K562 (cell line): ENCODE data around the gene RELA.

Source experiments
- ADNP ChIP-seq: fragments of 200-800 bp; sonication (Bioruptor generic); IDR thresholded peaks from 2 replicates; pipeline ENCODE4 v1.6.1; 2016; ENCODE audit warnings: missing genetic modification characterization, missing compliant biosample characterization
- ARID3B ChIP-seq: fragments of 250-450 bp; sonication (Bioruptor Pico); IDR thresholded peaks from 2 replicates; pipeline ENCODE4 v1.4.0; 2020; ENCODE audit warnings: borderline replicate concordance
- CTCF ChIP-seq, 3 experiments: IDR thresholded peaks in 2 of 3; conservative IDR thresholded peaks in 1 of 3; 2 replicates each; pipeline ENCODE4 v1.5.1; 2011 to 2012; ENCODE audit warnings: low read length in 3 of 3, mild to moderate bottlenecking in 3 of 3, control low read depth in 2 of 3, improper control_type of control experiment in 1 of 3, inconsistent platforms in 1 of 3, low read depth in 1 of 3, mixed read lengths in 1 of 3, moderate library complexity in 1 of 3; ENCODE audit not compliant: insufficient read depth in 2 of 3
- NR2F6 ChIP-seq: fragments of 450-650 bp; formaldehyde crosslinking; IDR thresholded peaks from 2 replicates; pipeline ENCODE4 v1.4.0; 2020; ENCODE audit warnings: mild to moderate bottlenecking
- POLR2AphosphoS5 ChIP-seq: IDR thresholded peaks from 2 replicates; pipeline ENCODE4 v1.6.1; 2011; ENCODE audit warnings: mild to moderate bottlenecking, low read depth, low read length, moderate library complexity; ENCODE audit not compliant: control insufficient read depth, insufficient read depth
- SIN3A ChIP-seq, 2 experiments: fragments of 150-350 bp in 1 of 2; IDR thresholded peaks; 2 replicates each; pipeline ENCODE4 v1.6.1; 2011 to 2016; ENCODE audit warnings: borderline replicate concordance in 2 of 2, low read depth in 2 of 2, low read length in 2 of 2, mild to moderate bottlenecking in 2 of 2, moderate library complexity in 2 of 2; ENCODE audit not compliant: control insufficient read depth in 1 of 2
- SPI1 ChIP-seq: IDR thresholded peaks from 2 replicates; pipeline ENCODE4 v1.6.1; 2011; ENCODE audit warnings: low read depth, low read length, control low read depth, borderline replicate concordance
- TEAD2 ChIP-seq: fragments of 450-650 bp; IDR thresholded peaks from 2 replicates; pipeline ENCODE4 v1.6.1; 2016; ENCODE audit warnings: missing genetic modification characterization, control low read depth, missing compliant biosample characterization
- TEAD4 ChIP-seq, 2 experiments: sonication (generic) in 1 of 2; formaldehyde crosslinking in 1 of 2; IDR thresholded peaks; 2 replicates each; pipeline versions ENCODE4 v1.6.1 to v1.8.0; 2012 to 2022; ENCODE audit warnings: borderline replicate concordance in 1 of 2, inconsistent platforms in 1 of 2, low read length in 1 of 2, mild to moderate bottlenecking in 1 of 2, missing genetic modification reagents in 1 of 2
- TF ChIP-seq, protein P1 (sequence below): sonication (generic); formaldehyde crosslinking; IDR thresholded peaks from 2 replicates; pipeline ENCODE4 v1.8.0; 2022; ENCODE audit warnings: missing genetic modification reagents, mild to moderate bottlenecking, borderline replicate concordance

DNA sequence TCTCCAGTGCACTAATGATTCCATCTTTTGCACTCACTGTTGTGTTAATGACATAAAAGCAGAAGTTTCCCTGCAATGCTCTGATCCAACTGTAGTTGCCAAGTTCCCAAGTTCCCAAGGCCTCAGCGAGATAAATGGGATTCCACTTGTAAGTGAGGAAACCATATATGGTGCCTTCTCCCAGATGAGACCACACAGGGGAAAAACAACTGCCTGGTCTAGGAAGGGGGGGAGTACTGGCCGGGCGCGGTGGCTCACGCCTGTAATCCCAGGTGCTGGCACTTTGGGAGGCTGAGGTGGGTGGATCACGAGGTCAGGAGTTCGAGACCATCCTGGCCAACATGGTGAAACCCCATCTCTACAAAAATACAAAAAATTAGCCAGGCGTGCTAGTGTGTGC, 23.3 kb upstream of the RELA start:
- no peak for TF ChIP-seq TEAD4 (IDR thresholded peaks at IDR 0.05; ENCODE audit: low read length)
- TF ChIP-seq TEAD4 (CRISPR knock-in tag; IDR thresholded peaks at IDR 0.05; ENCODE audit: borderline replicate concordance): no peak
- no peak for TF ChIP-seq ARID3B (CRISPR knock-in tag)
- no peak for TF ChIP-seq TEAD2 (tag)
- no peak for TF ChIP-seq SIN3A (IDR thresholded peaks at IDR 0.05; ENCODE audit: borderline replicate concordance in 2 of 2, control insufficient read depth in 1 of 2, low read depth in 2 of 2, low read length in 2 of 2)
- TF ChIP-seq ADNP: no peak
- no peak for TF ChIP-seq POLR2AphosphoS5
- no peak for TF ChIP-seq SPI1
- TF ChIP-seq, protein P1, sequence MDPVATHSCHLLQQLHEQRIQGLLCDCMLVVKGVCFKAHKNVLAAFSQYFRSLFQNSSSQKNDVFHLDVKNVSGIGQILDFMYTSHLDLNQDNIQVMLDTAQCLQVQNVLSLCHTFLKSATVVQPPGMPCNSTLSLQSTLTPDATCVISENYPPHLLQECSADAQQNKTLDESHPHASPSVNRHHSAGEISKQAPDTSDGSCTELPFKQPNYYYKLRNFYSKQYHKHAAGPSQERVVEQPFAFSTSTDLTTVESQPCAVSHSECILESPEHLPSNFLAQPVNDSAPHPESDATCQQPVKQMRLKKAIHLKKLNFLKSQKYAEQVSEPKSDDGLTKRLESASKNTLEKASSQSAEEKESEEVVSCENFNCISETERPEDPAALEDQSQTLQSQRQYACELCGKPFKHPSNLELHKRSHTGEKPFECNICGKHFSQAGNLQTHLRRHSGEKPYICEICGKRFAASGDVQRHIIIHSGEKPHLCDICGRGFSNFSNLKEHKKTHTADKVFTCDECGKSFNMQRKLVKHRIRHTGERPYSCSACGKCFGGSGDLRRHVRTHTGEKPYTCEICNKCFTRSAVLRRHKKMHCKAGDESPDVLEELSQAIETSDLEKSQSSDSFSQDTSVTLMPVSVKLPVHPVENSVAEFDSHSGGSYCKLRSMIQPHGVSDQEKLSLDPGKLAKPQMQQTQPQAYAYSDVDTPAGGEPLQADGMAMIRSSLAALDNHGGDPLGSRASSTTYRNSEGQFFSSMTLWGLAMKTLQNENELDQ: no peak
- TF ChIP-seq CTCF (IDR thresholded peaks at IDR 0.05 in 2 of 3, conservative IDR thresholded peaks at IDR 0.05 in 1 of 3; ENCODE audit: insufficient read depth in 2 of 3, low read depth in 1 of 3, low read length in 3 of 3): no peak
- TF ChIP-seq NR2F6 (CRISPR knock-in tag): no peak
